NCI-H2227 (cell line): ENCODE results near the gene GRIN2B.

Experiments
- DNase-seq: peaks from one replicate; lab custom pipeline; 2025; ENCODE audit not compliant: unreplicated experiment; lab: John Stamatoyannopoulos, UW

The GRIN2B gene

DNA sequence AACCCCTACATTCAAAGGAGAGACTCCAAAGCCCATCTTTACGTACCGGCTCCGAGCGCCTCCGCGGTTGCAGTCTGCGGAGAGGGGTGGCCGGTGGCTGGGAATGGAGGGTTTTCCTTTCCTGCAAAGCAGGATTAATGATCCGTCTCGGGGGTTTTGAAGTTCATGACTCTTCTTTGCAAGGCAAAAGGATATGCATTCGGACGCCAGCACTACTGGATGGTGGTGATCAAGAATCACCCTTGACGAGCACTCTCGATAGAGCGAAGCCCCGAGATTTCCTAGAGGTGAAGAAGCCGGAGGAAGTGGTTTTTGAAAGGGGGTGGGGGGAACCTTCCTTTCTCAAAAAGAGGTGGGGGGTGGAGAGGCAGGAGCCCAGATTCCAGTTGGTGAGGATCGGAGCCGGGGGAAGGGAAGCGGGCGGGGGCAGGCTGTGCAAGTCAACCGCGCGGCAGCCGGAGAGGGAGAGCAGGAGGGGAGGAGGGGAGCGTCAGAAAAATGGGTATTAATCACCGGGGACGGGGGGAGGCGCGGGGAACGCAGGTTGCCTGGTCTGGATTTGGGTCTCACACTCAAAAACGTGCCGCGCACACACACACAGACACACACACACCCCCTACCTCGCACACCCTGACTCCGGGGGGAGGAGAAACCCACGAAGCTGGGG lies at the start of gene GRIN2B:
GRIN2B (minus strand) TSS at position 307 of the 667 bp plus-strand sequence. CDS start 115,394 bp downstream, outside the sequence.
- peak; percentile 40 for DNase-seq

DNA sequence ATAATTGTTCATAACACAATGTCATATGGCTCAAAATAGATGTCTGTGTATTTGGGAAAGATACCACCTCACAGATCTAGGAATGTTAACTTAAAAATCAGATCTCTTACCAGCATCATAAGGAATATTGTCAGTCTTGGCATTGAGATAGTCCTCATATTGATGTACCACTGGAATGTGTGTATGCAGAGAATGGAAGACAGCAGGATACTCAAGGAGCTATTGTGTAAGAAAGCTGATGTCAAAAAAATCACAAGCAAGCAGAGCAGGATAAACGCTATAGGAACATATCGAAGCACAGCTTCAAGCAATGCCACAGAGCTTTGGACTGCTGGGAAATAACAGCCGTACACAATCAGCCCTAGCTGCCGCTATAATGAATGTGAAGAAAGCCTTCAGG lies 45.1 kb upstream of the GRIN2B start:
- no peak for DNase-seq

DNA sequence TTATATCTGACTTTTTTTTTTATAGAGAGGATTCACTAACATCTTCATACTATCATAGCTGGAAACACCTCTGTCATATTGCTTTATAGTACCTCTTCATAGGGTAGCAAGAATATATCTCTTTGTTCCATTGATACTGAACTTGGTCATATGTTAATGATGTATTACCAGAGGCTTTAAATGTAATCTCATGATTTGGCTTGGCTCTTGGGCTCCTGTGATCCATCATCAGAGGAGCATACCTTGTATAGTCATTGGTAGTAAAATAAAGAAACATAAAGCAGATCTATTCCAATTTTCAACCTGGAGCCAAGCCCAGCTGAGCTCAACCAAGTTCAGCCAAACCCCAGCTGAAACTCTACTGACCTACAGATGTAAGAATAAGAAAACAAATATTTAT lies 43.2 kb upstream of the GRIN2B start:
- DNase-seq, result no peak

DNA sequence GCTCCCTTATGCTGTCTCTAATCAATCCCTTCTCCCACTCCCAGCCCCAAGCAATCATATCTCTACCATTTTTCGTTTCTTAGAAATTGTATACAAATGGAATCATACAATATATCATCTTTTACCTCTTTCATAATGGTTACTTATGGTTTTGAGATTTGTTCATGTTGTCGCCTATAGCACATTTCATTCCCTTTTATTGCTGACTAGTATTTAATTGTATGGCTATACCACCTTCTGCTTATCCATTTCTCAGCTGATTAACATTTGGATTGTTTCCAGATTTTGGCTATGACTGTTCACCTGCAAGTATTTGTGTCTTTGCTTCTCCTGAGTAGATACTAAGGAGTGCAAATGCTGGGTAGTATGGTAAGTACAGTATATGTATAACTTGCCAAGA lies 36.7 kb upstream of the GRIN2B start:
- DNase-seq, result no peak

DNA sequence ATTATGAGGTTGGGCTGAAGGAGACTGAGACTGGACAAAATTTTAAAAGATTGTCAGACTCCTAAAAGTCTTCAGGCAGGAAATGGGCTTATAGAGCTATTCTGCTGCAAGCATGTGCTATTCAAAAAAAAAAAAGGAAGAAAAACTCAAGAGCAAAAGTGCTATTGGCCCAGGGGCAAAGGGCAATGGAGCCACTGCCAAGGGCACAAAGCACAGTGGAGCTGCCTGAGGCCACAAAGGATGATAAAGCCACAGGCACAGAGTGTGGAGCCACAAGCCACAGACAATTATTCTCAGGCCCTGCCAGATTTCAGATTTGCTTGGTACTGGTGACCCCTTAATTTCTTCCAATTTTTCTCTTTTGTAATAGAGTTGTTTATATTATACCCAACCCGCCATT lies 29.6 kb upstream of the GRIN2B start:
- DNase-seq, result no peak

DNA sequence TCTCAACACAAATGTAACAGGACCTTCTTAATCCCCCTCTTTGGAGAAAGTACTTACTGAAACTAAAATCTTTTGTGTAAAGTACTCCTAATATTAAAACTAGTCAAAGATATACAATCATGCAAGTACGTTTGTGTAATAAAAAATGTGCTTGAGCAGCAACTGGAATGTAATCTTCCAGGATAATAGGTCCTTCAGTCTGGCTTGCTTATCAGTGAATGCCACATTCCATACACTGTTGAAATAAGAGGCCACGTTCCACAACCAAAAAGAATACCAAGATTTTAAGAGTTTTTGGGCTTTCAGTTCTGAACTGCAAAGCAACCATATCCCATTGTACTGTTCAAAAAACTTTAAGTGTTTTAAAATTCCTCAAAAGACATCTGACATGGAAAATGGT lies 26.2 kb upstream of the GRIN2B start:
- no peak for DNase-seq

DNA sequence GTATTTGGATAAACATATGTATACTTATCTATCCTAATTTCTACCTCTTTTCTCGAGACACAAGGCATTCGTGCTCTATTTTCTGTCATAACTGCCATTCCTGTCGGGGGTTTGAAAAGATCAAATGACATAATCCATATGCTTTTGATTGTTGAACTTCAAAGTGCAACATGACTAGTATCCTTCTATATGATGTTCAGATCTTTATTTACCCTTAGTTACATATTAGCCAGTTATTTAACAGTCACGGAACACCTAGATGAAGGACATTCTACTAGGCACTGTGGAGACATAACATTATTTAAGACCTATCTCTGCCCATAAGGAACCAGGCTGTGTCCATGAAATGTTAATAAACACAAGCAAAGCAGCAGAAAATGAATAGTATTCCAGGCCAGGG lies 11.2 kb upstream of the GRIN2B start:
- no peak for DNase-seq

DNA sequence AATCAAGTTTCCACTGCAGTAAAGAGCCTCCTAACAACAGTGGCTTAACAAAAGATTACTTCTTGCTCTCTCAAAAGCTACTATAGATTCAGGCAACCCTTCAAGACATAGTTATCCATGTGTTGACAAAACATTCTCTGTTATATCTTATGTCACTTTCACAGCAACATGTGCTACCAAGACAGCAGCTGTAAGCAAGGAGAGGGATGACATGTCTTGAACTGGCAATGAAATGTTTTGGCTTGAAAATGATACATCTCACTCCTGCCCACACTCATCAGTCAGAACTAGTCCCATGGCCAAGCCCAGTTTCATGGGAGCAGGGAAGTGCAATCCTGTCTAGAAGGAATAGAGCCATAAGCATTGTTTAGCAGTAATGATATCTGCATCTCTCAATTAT lies 10.7 kb upstream of the GRIN2B start:
- no peak for DNase-seq

DNA sequence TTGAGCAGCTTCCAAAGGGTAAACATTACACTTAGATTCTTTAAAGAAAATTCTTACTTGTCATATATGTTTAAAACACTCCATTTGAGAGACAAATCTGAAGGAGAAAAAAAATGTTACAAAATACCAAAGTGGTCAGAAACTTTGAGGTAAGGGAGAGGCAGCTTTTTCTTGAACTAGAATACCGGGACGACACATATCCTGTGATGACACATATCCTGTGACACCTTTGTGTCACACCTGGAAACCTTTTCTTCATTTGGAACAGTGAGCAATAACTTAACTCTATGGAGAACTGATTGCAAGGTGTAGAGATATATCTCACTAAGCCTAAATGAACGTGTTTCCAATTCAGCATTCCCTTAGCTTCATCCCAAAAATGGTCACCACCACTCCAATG lies 4.6 kb upstream of the GRIN2B start:
- DNase-seq, result no peak

DNA sequence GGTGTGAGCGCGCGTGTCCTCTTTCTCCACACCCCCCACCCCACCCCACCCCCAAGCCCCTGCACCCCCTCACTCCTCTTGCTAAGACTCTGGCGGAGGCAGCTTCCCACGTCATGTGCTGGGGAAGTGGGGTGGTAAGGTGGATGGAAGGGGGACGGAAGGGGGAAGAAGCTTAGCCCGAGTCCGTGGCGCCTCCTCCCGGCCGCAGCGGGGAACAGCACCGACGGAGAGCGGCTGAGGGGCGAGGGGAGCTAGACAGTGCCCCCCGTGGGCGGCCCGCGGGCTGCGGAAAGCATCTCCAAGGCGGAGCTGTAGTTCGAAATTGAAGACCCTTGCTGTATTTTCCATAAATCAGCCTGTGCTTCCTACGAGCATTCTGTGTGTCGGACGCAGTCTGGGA lies 588 bp upstream of the GRIN2B start:
- DNase-seq, result peak; percentile 87

DNA sequence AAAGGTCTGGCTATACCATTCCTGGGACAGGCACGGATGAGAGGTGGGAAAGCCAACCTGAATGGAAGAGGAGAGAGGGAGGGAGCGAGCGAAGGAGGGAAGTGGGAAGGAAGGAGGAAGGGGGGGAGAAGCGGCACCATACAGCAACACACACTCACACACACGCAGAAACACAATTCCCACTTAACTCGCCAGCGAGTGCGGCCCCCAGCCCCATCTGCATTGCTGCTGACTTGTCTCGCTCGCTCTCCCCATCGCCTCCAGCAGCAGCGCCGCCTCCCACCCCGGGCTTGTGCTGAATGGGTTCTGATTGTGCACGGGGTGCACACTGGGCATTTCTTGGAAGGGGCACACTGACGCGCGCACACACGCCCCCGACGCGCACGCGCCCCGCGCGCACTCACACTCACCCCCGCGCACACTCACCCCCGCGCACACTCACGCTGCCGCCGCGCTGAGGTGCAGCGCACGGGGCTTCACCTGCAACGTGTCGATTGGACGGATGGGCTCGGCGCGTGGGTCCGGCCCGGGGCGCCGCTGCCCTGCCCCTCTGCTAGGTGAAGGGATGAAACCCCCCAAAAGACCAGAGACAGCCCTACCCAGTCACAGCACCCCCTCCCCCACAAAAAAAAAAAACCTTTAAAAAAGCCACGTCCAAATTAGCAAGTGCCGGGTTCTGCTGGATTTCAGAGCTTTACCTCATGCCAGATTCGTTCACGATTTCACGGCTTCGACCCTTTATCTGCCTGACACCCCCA lies 685 bp downstream of the GRIN2B start:
- DNase-seq, result peak; percentile 55

DNA sequence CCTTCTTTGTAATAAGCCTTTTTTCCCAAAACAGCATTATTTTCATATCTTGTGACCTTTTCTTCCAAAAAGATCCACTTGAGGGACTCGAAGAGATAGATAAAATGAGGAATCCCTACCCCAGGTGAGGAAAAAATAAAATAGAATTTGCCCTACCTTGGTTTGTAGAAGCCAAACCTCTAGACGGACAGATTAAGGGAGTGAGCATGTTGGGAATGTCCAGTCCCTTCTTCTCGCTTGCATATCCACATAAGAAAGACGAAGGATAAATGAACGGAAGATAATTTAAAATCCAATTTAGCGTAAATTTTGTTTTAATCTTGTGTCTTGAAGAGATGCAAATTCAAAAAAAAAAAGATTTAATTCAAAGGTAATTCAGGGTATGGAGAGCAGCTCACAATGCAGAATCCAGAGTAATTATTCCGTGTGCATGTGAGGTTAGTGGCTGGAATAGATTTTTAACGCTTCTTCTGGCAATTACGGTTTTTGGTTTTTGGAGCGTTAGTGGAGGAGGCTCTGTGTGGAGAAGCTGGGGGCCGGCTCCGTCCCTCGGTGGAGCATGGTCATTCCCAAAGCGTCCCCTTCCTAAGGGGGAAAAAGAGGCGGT lies 1.5 kb downstream of the GRIN2B start:
- DNase-seq, result no peak

DNA sequence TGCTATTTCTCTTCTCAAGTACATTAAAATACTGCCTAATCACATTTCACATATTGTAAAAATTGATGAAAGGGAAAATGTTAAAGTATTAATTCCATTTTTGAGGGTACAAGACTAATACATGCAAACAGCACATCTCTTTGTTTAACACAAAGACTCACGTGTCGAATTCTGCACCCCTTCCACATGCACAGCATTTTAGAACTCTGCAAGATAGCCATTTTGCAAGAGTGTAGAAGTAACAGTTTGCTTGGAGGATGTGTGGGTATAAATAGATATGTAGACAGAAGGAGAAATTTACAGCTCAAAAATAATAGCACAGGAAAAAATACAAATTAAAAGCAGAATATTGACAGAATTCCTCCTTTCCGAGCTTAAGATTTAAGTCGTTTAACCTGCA lies 2.5 kb downstream of the GRIN2B start:
- DNase-seq, result no peak

DNA sequence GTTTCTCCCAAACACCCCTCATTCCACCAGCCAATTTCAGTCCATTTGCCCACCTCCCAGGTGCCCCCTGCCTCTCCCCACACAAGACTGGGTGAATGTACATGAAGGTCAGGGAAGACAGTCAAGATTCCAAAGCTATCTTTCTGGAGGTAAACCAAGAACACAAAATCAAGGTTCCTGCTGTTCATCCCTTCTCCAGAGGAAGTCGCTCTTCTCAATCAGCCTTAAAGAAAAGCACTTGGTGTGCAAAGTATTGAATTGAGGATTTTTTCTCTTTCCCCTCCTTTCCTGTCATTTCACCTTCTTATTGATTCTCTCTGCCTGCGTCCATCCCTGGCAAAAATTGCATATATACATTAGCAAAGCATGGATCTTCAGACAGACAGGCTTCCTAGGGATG lies 4.5 kb downstream of the GRIN2B start:
- no peak for DNase-seq

DNA sequence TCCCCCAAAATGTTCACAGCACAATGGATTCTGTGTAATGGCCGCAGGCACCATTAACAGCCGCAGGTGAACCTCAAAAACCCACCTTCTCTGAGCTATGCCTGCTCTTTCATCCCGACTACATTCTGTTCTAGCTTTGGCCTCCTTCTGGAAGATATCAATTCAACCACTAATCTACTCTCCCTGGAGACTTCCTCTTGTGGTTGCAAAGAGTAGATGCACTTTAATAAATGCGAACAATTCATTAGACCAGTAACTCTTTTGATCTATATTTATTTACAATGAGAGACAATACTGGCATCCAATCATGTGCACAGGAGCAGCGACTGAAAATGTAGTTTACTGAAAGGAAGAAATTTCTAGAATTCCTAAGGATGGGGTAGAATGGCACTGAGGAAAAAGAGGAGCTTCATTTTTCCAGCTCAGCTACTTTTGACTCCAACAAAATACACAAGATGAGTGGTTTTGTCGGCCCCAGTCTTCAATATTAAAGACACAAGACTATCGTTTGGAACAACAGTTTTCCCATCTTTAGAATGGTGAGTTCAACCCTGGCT lies 5.3 kb downstream of the GRIN2B start:
- no peak for DNase-seq

DNA sequence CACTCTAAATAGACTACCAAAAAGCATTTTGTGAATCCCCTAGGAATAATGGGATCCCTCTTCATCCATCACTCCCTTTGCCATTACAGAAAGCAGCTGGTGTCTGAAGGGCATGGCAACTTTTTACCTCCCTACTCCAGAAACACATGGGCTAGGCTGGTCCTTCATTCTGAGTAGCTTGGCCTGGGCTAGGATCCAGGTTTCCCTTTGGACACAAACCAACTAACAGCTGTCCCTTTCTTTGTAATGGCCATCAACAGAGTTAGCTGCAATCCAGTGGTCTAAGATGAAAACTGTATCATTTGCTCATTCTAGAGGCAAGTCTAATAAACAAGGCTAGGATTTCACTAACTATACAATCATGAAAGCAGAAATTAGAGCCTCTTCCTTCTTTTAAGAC lies 7.4 kb downstream of the GRIN2B start:
- DNase-seq, result no peak

DNA sequence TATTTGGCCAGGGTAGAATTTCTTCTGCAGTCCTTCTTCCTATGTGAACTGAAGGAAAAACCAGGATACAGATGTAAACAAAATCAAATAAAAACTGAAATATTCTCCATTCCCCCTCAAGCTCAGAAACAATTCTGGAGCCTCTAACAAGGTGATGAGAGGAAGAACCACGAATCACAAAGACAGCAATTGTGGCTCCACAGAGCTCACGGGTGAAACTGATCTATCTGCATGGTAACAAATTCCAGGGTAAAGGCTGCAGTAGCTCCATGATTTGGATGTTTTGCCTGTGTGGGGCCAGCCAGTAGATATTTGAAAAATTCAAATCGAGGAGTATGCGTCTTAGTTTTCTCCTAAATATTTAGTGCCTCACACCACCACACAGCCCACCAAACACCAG lies 10.6 kb downstream of the GRIN2B start:
- DNase-seq, result no peak

DNA sequence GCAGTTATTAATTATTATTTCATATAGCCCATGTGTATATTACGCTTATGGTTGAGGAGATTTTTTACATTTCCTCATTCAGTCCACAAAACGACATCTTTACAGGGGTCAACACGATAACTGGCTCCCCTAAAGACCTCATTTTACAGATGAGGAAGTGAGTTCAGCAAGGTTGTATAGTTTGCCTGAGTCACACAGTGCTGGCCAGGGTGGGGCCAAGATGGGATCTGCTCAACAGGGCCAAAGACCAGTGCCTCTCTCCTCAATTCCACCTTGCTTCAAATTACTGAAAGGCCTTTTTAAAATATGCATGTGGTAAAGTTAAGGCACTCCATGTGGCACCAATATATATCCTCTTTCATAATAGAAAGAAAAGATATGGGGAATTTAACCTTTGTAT lies 13.1 kb downstream of the GRIN2B start:
- no peak for DNase-seq

DNA sequence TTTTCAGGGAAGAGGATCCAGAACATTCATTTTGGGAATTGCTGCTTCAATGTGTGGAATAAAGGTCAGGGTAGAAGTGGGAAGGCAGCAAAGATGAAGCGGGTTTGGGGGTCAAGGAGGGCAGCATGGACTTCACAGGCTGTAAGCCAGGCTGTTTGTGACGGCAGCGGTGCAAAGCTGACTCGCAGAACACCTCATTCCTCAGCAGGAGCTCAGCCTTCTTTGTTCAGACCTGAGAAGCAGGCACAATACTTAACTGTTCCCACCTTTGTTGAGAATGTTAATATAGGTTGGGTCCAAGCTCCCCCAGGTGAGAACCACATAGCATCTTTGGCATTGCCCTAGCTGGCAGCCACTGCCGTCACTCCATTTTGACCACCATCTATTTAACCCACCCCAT lies 16.7 kb downstream of the GRIN2B start:
- no peak for DNase-seq

DNA sequence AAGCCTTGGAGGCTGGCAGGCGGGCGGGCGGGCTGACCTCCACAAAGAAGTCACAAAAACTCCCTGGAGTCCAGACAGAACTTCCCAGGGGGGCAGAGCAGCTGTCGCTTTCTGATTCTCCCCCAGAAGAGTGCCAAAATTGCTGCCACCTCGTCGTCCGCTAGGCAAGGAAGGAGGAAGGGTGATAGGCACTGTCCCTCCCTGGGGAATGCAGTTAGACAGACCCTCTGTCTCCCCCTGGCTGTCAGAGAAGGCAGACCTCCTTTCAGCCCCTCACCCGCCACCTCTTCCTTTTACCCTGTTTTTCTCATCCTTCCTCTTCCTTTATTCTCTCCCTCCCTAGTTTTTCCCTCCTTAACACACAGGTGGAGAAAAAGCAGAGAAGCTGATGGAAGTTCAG lies 18.7 kb downstream of the GRIN2B start:
- peak; percentile 6 for DNase-seq

DNA sequence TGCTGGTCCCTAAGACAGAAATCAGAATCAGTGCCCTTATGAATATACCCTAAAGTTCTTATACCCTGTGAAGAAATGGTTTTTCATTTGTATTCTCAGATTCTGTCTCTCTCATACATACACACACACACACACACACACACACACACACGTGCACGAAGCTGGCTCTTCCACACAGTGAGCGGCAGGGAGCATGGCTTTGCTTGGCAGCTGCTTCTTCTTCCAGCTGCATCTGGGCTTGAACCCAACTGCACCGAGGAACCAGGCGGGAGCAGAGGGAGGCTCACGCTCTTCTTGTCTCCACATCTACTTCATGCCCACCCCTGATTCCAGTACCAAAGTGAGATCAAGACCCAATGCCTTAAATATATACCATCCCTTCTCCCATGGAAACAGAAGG lies 19.4 kb downstream of the GRIN2B start:
- no peak for DNase-seq

DNA sequence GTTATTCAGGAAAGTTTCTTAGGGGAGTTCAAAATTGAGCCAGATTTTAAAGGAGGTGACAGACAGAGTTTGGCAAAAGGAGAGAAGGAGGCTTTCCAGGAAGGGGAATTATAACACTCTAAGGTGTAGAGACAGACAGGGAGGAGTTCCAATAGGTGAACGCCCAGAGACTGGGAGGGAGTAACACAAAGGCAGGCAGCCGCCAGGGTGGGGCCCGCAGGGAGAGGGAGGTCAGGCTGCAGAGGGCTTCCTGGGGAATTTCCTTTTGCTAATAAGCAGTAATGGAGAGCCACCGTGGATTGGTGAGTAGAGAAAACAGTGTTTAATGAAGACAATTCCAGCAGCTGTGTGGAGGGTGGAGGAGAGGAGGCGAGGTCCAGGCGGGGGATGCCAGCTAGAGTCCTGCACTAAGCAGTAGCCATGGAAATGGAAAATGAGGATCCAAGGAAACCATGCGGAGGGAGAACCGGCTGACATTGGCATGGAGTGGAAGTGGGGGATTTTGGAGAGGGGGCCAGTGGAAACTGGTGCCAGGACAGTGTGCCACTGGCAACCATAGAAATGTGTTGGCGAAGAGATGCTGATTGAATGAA lies 22.2 kb downstream of the GRIN2B start:
- peak; percentile 54 for DNase-seq
